Measurements from ENCODE around the gene RNFT2. TPM values are rescaled to one million over a fixed set of nuclear protein-coding genes. Genes with fewer than 3 reads are reported as not detected.

Gene RNFT2
- total RNA-seq, 1 experiment from 2014 or later, result 12.3 TPM

DNA sequence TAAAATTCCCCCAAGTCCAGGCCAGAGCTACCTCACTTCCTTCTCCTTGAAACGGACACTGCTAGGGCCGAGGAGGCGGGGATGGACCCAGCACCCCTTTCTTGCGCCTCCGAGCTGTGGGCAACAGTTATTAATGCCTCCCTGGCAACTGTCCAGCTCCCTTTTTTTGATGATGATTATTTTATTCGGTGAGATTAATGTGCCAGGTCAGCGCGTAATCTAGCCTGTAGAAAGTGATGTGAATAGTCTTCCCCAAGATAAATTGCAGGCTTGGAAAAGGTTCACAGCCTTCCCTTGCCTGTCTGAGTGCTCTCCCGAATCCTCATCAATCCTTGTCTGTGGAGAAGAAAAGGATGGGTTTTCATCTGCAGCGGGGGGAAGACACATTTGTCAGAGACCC lies 54.3 kb downstream of the RNFT2 start:
- BruUV-seq (replicated peaks), result no TSS peak

DNA sequence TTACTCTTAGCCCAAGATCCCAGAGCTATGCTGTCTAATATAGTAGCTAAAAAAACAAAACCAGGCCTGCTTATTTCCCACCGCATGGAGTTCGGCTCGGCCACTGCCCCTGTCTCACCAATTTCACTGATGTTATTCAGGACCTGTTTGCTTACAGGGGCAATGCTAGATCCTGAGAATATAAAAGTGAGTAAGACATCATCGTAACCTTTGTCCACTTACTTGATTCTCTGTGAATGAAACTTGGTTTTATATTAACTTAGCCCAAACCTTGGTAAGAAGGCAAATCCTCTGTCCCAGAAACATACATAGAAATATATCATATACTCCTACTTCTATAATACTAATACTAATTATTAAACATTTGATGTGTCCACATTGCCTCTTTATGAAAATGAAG lies 56.6 kb downstream of the RNFT2 start:
- no peak for TF ChIP-seq REST (IDR thresholded peaks at IDR 0.05; ENCODE audit: insufficient read depth in 1 of 2, low read depth in 2 of 2, low read length in 1 of 2)
- no peak for TF ChIP-seq SIN3A (IDR thresholded peaks at IDR 0.05; ENCODE audit: borderline replicate concordance, insufficient read depth, low read depth, low read length)
- TF ChIP-seq CTCF (IDR thresholded peaks at IDR 0.05), result no peak
- TF ChIP-seq POLR2AphosphoS5 (IDR thresholded peaks at IDR 0.05; ENCODE audit: low read depth, low read length), result no peak
- no peak for TF ChIP-seq TCF7L2 (IDR thresholded peaks at IDR 0.05; ENCODE audit: low read depth, low read length)
- no peak for ATAC-seq
- DNase-seq (ENCODE audit: low read depth, low spot score), result no peak
- POLR2A ChIA-PET, result no interaction called here
- no peaks in the 10 kb centered on the region for H3K9me3 ChIP-seq (ENCODE audit: control insufficient read depth, insufficient read depth, low read depth, low read length)
- no peaks in the 10 kb centered on the region for H3K27me3 ChIP-seq (ENCODE audit: control insufficient read depth, insufficient read depth, low read length)
- in situ Hi-C loops (cut with HindIII; ENCODE audit: low pct_unique_long_range_greater_than_20kb, low sequenced_read_pairs) (no loop called here), intact Hi-C loops (cut with micrococcal nuclease; ENCODE audit: unreplicated experiment) (no loop called here)
- CTCF ChIA-PET, result no interaction called here
- no peaks in the 10 kb centered on the region for H3K4me1 ChIP-seq (ENCODE audit: control insufficient read depth, insufficient read depth, low read length)
- H3K36me3 ChIP-seq (ENCODE audit: control insufficient read depth, insufficient read depth, low read length), result no peaks in the 10 kb centered on the region
- H3K4me3 ChIP-seq (ENCODE audit: low read depth in 2 of 2, low read length in 2 of 2), result no peak overlapping the region
- no peak overlapping the region for H3K27ac ChIP-seq (ENCODE audit: low read length)
- no TSS peak for BruUV-seq (replicated peaks)

More for the DNA sequence above, 54.3 kb downstream of the RNFT2 start:
- Histone ChIP-seq H3K27ac (ENCODE audit: low read length) (no peak overlapping the region), H3K4me3 (ENCODE audit: low read depth in 2 of 2, low read length in 2 of 2) (no peak overlapping the region), H3K9me3 (ENCODE audit: control insufficient read depth, insufficient read depth, low read depth, low read length) (no peaks in the 10 kb centered on the region), H3K36me3 (ENCODE audit: control insufficient read depth, insufficient read depth, low read length) (no peaks in the 10 kb centered on the region), H3K4me1 (ENCODE audit: control insufficient read depth, insufficient read depth, low read length) (no peaks in the 10 kb centered on the region), H3K27me3 (ENCODE audit: control insufficient read depth, insufficient read depth, low read length) (no peaks in the 10 kb centered on the region)
- intact Hi-C loops (cut with micrococcal nuclease; ENCODE audit: unreplicated experiment) (no loop called here), in situ Hi-C loops (cut with HindIII; ENCODE audit: low pct_unique_long_range_greater_than_20kb, low sequenced_read_pairs) (no loop called here)
- ATAC-seq (no peak), DNase-seq (ENCODE audit: low read depth, low spot score) (no peak)
- no peak for TF ChIP-seq CTCF (IDR thresholded peaks at IDR 0.05)
- no peak for TF ChIP-seq TCF7L2 (IDR thresholded peaks at IDR 0.05; ENCODE audit: low read depth, low read length)
- TF ChIP-seq POLR2AphosphoS5 (IDR thresholded peaks at IDR 0.05; ENCODE audit: low read depth, low read length), result no peak
- TF ChIP-seq REST (IDR thresholded peaks at IDR 0.05; ENCODE audit: insufficient read depth in 1 of 2, low read depth in 2 of 2, low read length in 1 of 2), result no peak
- no peak for TF ChIP-seq SIN3A (IDR thresholded peaks at IDR 0.05; ENCODE audit: borderline replicate concordance, insufficient read depth, low read depth, low read length)
- ChIA-PET POLR2A (no interaction called here), CTCF (interaction anchor here (0.6 kb wide), 1 partner anchor 344 kb away, joined by 7 read pairs; no protein-coding TSS in a partner anchor)

All from Panc1 (cell line).